Loucy (cell line): ENCODE data around the gene GSTA1.
"Not testable (repeated sequence)": the region's sequence is repeated elsewhere in the genome, so short reads cannot be mapped to it uniquely, and the experiment has no call there.

Experiments used
- H2AFZ ChIP-seq: fragments of 200-600 bp; sonication (generic); 2 replicates; pipeline ENCODE4 v1.6.0; 2016; ENCODE audit warnings: antibody characterized with exemption, mild to moderate bottlenecking, low read length, moderate library complexity
- H3F3A ChIP-seq: fragments of 200-600 bp; 2 replicates; pipeline ENCODE4 v1.6.0; 2016; ENCODE audit warnings: antibody characterized with exemption, low read depth, mild to moderate bottlenecking
- H3K27me3 ChIP-seq: fragments of 200-600 bp; sonication (generic); 2 replicates; pipeline ENCODE4 v1.6.1; 2014; ENCODE audit warnings: low read length, mild to moderate bottlenecking; ENCODE audit not compliant: insufficient read depth, poor library complexity, severe bottlenecking
- H3K36me3 ChIP-seq: fragments of 200-600 bp; sonication (generic); 2 replicates; pipeline ENCODE4 v1.6.1; 2016; ENCODE audit warnings: low read length; ENCODE audit not compliant: insufficient read depth
- H3K4me1 ChIP-seq: fragments of 200-600 bp; sonication (generic); 2 replicates; pipeline ENCODE4 v1.5.1; 2014; ENCODE audit warnings: low read length, mild to moderate bottlenecking; ENCODE audit not compliant: insufficient read depth, poor library complexity, severe bottlenecking
- H3K4me2 ChIP-seq: fragments of 200-600 bp; sonication (generic); 2 replicates; pipeline ENCODE4 v1.6.0; 2014; ENCODE audit warnings: antibody characterized with exemption, low read length, low read depth, mild to moderate bottlenecking; ENCODE audit not compliant: poor library complexity, severe bottlenecking
- H3K4me3 ChIP-seq: fragments of 200-600 bp; sonication (generic); 2 replicates; pipeline ENCODE4 v1.5.1; 2014; ENCODE audit warnings: low read length, mild to moderate bottlenecking, mixed read lengths; ENCODE audit not compliant: poor library complexity, severe bottlenecking
- H3K79me2 ChIP-seq: fragments of 200-600 bp; sonication (generic); 2 replicates; pipeline ENCODE4 v1.6.1; 2014; ENCODE audit warnings: low read length; ENCODE audit not compliant: insufficient read depth
- H3K9ac ChIP-seq: fragments of 200-600 bp; sonication (generic); 2 replicates; pipeline ENCODE4 v1.6.0; 2014; ENCODE audit warnings: mild to moderate bottlenecking, low read depth, low read length, moderate library complexity; ENCODE audit not compliant: poor library complexity, severe bottlenecking
- H3K9me2 ChIP-seq: fragments of 200-600 bp; sonication (generic); replicated peaks from 2 replicates; pipeline ENCODE4 v1.6.1; 2016; ENCODE audit warnings: low read depth, low read length, mixed read lengths
- H3K9me3 ChIP-seq: fragments of 200-600 bp; sonication (generic); 2 replicates; pipeline ENCODE4 v1.6.1; 2014; ENCODE audit warnings: mild to moderate bottlenecking, antibody characterized with exemption, low read length, low read depth; ENCODE audit not compliant: insufficient read depth
- H4K20me1 ChIP-seq: fragments of 200-600 bp; sonication (generic); 2 replicates; pipeline ENCODE4 v1.6.0; 2014; ENCODE audit warnings: antibody characterized with exemption, low read length, mild to moderate bottlenecking; ENCODE audit not compliant: insufficient read depth, poor library complexity, severe bottlenecking
- EZH2phosphoT487 ChIP-seq: fragments of 200-600 bp; IDR thresholded peaks from 2 replicates; pipeline ENCODE4 v1.6.1; 2018; ENCODE audit warnings: antibody characterized with exemption, mild to moderate bottlenecking, moderate library complexity, borderline replicate concordance
- TF ChIP-seq, protein P1 (sequence below): fragments of 200-600 bp; sonication (generic); conservative IDR thresholded peaks from 2 replicates; pipeline ENCODE4 v1.5.1; 2014; ENCODE audit warnings: mild to moderate bottlenecking, antibody characterized with exemption, low read length

Gene GSTA1

DNA sequence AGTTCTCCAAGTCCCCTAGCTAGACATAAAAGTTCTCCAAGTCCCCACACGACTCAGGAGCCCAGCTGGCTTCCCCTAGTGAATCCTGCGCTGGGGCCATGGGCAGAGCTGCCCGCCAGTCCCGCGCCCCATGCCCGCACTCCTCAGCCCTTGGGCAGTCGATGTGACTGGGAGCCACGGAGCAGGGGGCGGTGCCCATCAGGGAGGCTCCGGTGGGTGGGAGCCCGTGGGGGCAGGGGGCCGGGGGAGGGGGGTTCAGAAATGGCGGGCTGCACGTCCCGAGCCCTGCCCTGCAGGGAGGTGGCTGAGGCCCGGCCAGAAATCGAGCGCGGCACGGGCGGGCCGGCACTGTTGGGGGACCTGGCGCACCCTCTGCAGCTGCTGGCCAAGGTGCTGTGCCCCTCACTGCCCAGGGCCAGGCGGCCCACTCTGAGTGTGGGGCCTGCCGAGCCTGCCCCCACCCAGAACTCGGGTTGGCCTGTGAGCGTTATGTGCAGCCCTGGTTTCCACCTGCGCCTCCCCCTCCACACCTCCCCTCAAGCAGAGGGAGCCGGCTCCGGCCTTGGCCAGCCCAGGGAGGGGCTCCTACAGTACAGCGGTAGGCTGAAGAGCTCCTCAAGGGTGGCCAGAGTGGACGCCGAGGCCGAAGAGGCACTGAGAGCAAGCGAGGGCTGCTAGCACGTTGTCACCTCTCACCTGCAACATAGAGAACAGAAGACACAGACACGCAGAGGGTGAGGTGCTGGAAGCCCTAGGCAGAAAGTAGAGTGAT, 25.6 kb upstream of the GSTA1 start:
- Histone ChIP-seq H3K9me3 (no peaks in the 10 kb centered on the region), H3F3A (no peaks in the 10 kb centered on the region), H3K79me2 (no peaks in the 10 kb centered on the region), H3K4me2 (no peak overlapping the region), H3K36me3 (no peaks in the 10 kb centered on the region), H3K4me3 (no peak overlapping the region), H3K27me3 (no peaks in the 10 kb centered on the region), H3K9me2 (no peaks in the 10 kb centered on the region), H2AFZ (no peak overlapping the region), H3K4me1 (no peaks in the 10 kb centered on the region), H4K20me1 (no peaks in the 10 kb centered on the region), H3K9ac (no peak overlapping the region)
- no peak for TF ChIP-seq EZH2phosphoT487
- TF ChIP-seq, protein P1, sequence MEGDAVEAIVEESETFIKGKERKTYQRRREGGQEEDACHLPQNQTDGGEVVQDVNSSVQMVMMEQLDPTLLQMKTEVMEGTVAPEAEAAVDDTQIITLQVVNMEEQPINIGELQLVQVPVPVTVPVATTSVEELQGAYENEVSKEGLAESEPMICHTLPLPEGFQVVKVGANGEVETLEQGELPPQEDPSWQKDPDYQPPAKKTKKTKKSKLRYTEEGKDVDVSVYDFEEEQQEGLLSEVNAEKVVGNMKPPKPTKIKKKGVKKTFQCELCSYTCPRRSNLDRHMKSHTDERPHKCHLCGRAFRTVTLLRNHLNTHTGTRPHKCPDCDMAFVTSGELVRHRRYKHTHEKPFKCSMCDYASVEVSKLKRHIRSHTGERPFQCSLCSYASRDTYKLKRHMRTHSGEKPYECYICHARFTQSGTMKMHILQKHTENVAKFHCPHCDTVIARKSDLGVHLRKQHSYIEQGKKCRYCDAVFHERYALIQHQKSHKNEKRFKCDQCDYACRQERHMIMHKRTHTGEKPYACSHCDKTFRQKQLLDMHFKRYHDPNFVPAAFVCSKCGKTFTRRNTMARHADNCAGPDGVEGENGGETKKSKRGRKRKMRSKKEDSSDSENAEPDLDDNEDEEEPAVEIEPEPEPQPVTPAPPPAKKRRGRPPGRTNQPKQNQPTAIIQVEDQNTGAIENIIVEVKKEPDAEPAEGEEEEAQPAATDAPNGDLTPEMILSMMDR: no peak

DNA sequence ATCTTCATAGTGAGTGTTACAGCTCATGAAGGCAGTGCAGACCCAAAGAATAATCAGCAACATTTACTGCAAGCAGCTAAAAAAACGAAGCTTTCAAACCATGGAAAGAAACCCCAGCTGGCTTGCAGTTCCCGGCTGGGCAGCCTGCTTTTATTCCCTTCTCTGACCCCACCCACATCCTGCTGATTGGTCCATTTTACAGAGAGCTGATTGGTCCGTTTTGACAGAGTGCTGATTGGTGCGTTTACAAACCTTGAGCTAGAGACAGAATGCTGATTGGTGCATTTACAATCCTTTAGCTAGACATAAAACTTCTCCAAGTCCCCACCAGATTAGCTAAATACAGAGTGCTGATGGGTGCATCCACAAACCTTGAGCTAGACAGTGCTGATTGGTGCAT, 25.0 kb upstream of the GSTA1 start:
- H2AFZ ChIP-seq, H3K4me1 ChIP-seq, H3K4me3 ChIP-seq, H3K79me2 ChIP-seq, H3K27me3 ChIP-seq, H4K20me1 ChIP-seq, H3K36me3 ChIP-seq, H3F3A ChIP-seq, H3K4me2 ChIP-seq, H3K9ac ChIP-seq, H3K9me3 ChIP-seq, H3K9me2 ChIP-seq: not testable (repeated sequence)

DNA sequence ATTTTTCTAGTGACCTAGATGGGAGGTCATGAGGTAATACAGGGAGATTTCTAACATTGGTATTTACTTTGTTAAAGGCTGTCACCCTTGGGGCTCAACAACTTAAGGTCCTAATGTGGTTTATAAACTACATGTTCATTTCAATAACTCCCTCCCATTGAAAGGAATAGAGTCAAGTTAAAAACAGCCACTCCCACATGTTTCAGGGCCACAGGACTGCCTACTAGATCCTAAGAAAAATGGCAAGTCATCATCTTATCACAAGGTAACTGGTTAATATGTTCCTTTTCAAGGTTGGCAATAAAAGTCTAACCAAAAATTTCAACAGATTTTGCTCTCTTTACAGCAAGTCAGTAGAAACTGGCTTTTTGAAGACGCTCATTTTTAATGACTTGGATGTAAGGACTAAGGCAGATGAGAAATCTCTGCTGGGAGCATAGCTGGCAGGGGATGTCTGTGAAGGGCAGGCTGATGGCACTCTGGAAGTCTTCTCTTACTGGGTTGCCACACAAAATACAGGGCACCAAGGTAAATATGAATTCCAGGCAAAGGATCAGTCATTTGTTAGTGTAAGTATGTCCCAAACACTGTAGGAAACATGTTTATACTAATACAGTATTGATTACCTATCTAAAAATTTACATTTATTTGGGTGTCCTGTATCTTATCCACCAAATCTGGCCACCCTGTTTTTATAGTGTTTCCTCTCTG, 23.6 kb upstream of the GSTA1 start:
- H3F3A ChIP-seq, H3K4me2 ChIP-seq, H2AFZ ChIP-seq, H3K4me1 ChIP-seq, H3K4me3 ChIP-seq, H3K9ac ChIP-seq, H3K27me3 ChIP-seq, H3K9me2 ChIP-seq, H3K9me3 ChIP-seq, H4K20me1 ChIP-seq, H3K79me2 ChIP-seq, H3K36me3 ChIP-seq: not testable (repeated sequence)

DNA sequence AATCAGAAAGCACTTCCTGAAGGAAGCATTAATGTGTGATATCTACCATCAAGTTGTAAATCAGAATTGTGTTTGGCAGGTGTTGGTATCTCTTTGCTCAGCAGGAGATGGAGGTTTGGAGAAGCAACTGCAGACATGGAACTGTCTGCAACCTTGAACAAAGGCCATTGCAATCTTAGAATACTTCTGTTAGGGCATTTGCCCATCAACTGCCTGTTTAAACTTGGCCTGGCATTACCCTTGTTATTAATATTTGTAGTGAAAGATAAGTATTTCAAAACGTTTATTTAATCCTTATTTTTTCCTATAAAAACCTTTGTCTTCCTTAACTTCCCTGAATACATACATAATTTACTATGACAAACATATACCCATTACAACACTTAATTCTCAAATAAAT, 22.9 kb upstream of the GSTA1 start:
- Histone ChIP-seq H4K20me1 (no peaks in the 10 kb centered on the region), H2AFZ (no peak overlapping the region), H3K4me3 (no peak overlapping the region), H3K36me3 (no peaks in the 10 kb centered on the region), H3K9ac (no peak overlapping the region), H3F3A (no peaks in the 10 kb centered on the region), H3K4me1 (no peaks in the 10 kb centered on the region), H3K27me3 (no peaks in the 10 kb centered on the region), H3K9me3 (no peaks in the 10 kb centered on the region), H3K79me2 (no peaks in the 10 kb centered on the region), H3K9me2 (no peaks in the 10 kb centered on the region), H3K4me2 (no peak overlapping the region)
- TF ChIP-seq, protein P1: no peak
- TF ChIP-seq EZH2phosphoT487: no peak

DNA sequence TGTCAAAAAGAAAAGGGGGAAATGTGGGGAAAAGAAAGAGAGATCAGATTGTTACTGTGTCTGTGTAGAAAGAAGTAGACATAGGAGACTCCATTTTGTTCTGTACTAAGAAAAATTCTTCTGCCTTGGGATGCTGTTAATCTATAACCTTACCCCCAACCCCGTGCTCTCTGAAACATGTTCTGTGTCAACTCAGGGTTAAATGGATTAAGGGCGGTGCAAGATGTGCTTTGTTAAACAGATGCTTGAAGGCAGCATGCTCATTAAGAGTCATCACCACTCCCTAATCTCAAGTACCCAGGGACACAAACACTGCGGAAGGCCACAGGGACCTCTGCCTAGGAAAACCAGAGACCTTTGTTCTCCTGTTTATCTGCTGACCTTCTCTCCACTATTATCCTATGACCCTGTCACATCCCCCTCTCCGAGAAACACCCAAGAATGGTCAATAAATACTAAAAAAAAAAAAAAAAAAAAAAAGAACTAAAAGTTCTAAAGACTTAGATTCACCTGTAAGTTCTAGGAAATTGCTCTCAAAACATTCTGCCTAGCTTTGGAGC, 22.4 kb upstream of the GSTA1 start:
- H3K4me1 ChIP-seq, H3F3A ChIP-seq, H3K9me3 ChIP-seq: not testable (repeated sequence)

More for the DNA sequence above, 22.4 kb upstream of the GSTA1 start:
- not testable (repeated sequence) for H3K36me3 ChIP-seq, H3K27me3 ChIP-seq, H3K9me2 ChIP-seq, H3K4me2 ChIP-seq, H3K79me2 ChIP-seq, H3K9ac ChIP-seq, H2AFZ ChIP-seq, H3K4me3 ChIP-seq, H4K20me1 ChIP-seq
